ENCODE results near the gene GALNT10.

GALNT10 gene

GRCh38 chr5:154179846-154180710 lies 10.5 kb upstream of the GALNT10 start:
- peak; percentile 73 for DNase-seq (ENCODE audit: low spot score)

GRCh38 chr5:154181161-154181560 lies 9.4 kb upstream of the GALNT10 start:
- DNase-seq (ENCODE audit: low spot score), result no peak

GRCh38 chr5:154189256-154189818 lies 1.2 kb upstream of the GALNT10 start:
- no peak for DNase-seq (ENCODE audit: low spot score)

GRCh38 chr5:154189819-154190594 lies 526 bp upstream of the GALNT10 start:
- peak; percentile 89 for DNase-seq (ENCODE audit: low spot score)

GRCh38 chr5:154191467-154192261 lies 1.1 kb downstream of the GALNT10 start:
- DNase-seq (ENCODE audit: low spot score), result no peak

GRCh38 chr5:154193283-154193682 lies 2.8 kb downstream of the GALNT10 start:
- DNase-seq (ENCODE audit: low spot score), result no peak

GRCh38 chr5:154193701-154194121 lies 3.2 kb downstream of the GALNT10 start:
- no peak for DNase-seq (ENCODE audit: low spot score)

- no peak for DNase-seq (ENCODE audit: low spot score)
Observed at GRCh38 chr5:154194345-154195329, 4.1 kb downstream of the GALNT10 start.

GRCh38 chr5:154196281-154196680 lies 5.7 kb downstream of the GALNT10 start:
- DNase-seq (ENCODE audit: low spot score), result no peak

GRCh38 chr5:154196955-154197652 lies 6.6 kb downstream of the GALNT10 start:
- no peak for DNase-seq (ENCODE audit: low spot score)

GRCh38 chr5:154197801-154198491 lies 7.4 kb downstream of the GALNT10 start:
- peak; percentile 13 for DNase-seq (ENCODE audit: low spot score)

GRCh38 chr5:154198611-154199230 lies 8.2 kb downstream of the GALNT10 start:
- DNase-seq (ENCODE audit: low spot score), result no peak

- no peak for DNase-seq (ENCODE audit: low spot score)
Observed at GRCh38 chr5:154199263-154199662, 8.7 kb downstream of the GALNT10 start.

- no peak for DNase-seq (ENCODE audit: low spot score)
Observed at GRCh38 chr5:154199671-154200220, 9.2 kb downstream of the GALNT10 start.

GRCh38 chr5:154200221-154200620 lies 9.7 kb downstream of the GALNT10 start:
- DNase-seq (ENCODE audit: low spot score), result no peak

GRCh38 chr5:154201108-154201769 lies 10.7 kb downstream of the GALNT10 start:
- no peak for DNase-seq (ENCODE audit: low spot score)

GRCh38 chr5:154202379-154203260 lies 12.1 kb downstream of the GALNT10 start:
- no peak for DNase-seq (ENCODE audit: low spot score)
